Sigmoid colon (tissue), 7 donors: Measurements from ENCODE around the gene COP1. TPM values are rescaled to one million over a fixed set of nuclear protein-coding genes. Genes with fewer than 3 reads are reported as not detected.

ENCODE experiments used
- DNase-seq: peaks from one replicate; pipeline ENCODE4 v3.0.0-alpha.2; 2019
- H3K27ac ChIP-seq, 4 donors: fragments of 200-600 bp; sonication (generic); one replicate each; pipeline ENCODE4 v1.5.1; 2016 to 2019; ENCODE audit warnings: mild to moderate bottlenecking in 1 of 4
- H3K27me3 ChIP-seq, 3 donors: fragments of 200-600 bp; sonication (generic); one replicate each; pipeline ENCODE4 v1.5.1; 2019; ENCODE audit warnings: mild to moderate bottlenecking in 1 of 3
- H3K36me3 ChIP-seq, 4 donors: fragments of 200-600 bp; sonication (generic); one replicate each; pipeline ENCODE4 v1.5.1; 2016 to 2019
- H3K4me1 ChIP-seq, 4 donors: fragments of 200-600 bp; sonication (generic); one replicate each; pipeline ENCODE4 v1.5.1; 2017 to 2019
- H3K4me3 ChIP-seq, 4 donors: fragments of 200-600 bp; sonication (generic); one replicate each; pipeline ENCODE4 v1.5.1; 2017 to 2019; ENCODE audit warnings: mild to moderate bottlenecking in 2 of 4, moderate library complexity in 1 of 4
- H3K9me3 ChIP-seq, 4 donors: fragments of 200-600 bp in 3 of 4; sonication (generic) in 3 of 4; one replicate each; pipeline versions ENCODE4 v1.5.1 to v1.6.1; 2013 to 2019
- EP300 ChIP-seq, 4 donors: sonication (generic); formaldehyde crosslinking; IDR thresholded peaks; one replicate each; pipeline ENCODE4 v1.6.1; 2017; ENCODE audit warnings: antibody characterized with exemption in 4 of 4
- POLR2A ChIP-seq, 2 donors: fragments of 450-650 bp; IDR thresholded peaks; one replicate each; pipeline ENCODE4 v1.6.1; 2016; ENCODE audit warnings: antibody characterized with exemption in 2 of 2, mild to moderate bottlenecking in 2 of 2, moderate library complexity in 2 of 2
- POLR2AphosphoS5 ChIP-seq, 4 donors: sonication (generic); formaldehyde crosslinking; IDR thresholded peaks; one replicate each; pipeline ENCODE4 v1.6.1; 2017; ENCODE audit warnings: antibody characterized with exemption in 4 of 4
- WGBS, 2 donors: extraction: QIAGEN DNeasy Blood & Tissue Kit; methylation state at CpG; one replicate each; pipeline ENCODE4 v1.1.7; 2013; 5-methylcytosine and 5-hydroxymethylcytosine counted together
- intact Hi-C: fragments of 100-400 bp; cut with DNase I; formaldehyde crosslinking; loops from one replicate; pipeline ENCODE4 v1.15.1; 2023
- polyA plus RNA-seq, 3 donors: library from polyadenylated mRNA; stranded (reverse); fragments of 200-250 nt; gene quantifications; one replicate each; pipeline ENCODE4 v1.2.3, GENCODE V29; 2013
- total RNA-seq, 4 donors: library from RNA; depleted of rRNA; stranded (reverse); fragments of >200 nt; gene quantifications; one replicate each; pipeline ENCODE4 v1.1.0, GENCODE V29; 2016
- TF ChIP-seq, protein P1 (sequence below), 4 experiments: fragments of 450-650 bp in 3 of 4; fragments of 200-600 bp in 1 of 4; IDR thresholded peaks; one replicate each; pipeline ENCODE4 v1.5.1; 2016 to 2019; ENCODE audit warnings: antibody characterized with exemption in 4 of 4, mild to moderate bottlenecking in 3 of 4, moderate library complexity in 2 of 4
- donor health status: healthy with polysubstance abuse.
- donor health status: Bipolar disorder and iron deficiency.
- donor health status: healthy.

The COP1 gene
- total and polyA plus RNA-seq, 7 donors = 33.9 to 64.5 (median 55.9) TPM

GRCh38 chr1:176136891-176137290, 70.2 kb downstream of the COP1 start:
- DNase-seq = no peak
- Histone ChIP-seq H3K27ac (no peak overlapping the region), H3K36me3 (no peaks in the 10 kb centered on the region), H3K4me3 (no peak overlapping the region), H3K27me3 (no peaks in the 10 kb centered on the region), H3K4me1 (no peaks in the 10 kb centered on the region), H3K9me3 (no peaks in the 10 kb centered on the region)
- WGBS, 2 donors = 85 to 91% methylated on average over 3 of the region's 3 CpGs
- no peak for TF ChIP-seq POLR2AphosphoS5 (IDR thresholded peaks at IDR 0.05)
- TF ChIP-seq POLR2A (IDR thresholded peaks at IDR 0.05) = no peak
- no peak for TF ChIP-seq EP300 (IDR thresholded peaks at IDR 0.05)
- TF ChIP-seq, protein P1, sequence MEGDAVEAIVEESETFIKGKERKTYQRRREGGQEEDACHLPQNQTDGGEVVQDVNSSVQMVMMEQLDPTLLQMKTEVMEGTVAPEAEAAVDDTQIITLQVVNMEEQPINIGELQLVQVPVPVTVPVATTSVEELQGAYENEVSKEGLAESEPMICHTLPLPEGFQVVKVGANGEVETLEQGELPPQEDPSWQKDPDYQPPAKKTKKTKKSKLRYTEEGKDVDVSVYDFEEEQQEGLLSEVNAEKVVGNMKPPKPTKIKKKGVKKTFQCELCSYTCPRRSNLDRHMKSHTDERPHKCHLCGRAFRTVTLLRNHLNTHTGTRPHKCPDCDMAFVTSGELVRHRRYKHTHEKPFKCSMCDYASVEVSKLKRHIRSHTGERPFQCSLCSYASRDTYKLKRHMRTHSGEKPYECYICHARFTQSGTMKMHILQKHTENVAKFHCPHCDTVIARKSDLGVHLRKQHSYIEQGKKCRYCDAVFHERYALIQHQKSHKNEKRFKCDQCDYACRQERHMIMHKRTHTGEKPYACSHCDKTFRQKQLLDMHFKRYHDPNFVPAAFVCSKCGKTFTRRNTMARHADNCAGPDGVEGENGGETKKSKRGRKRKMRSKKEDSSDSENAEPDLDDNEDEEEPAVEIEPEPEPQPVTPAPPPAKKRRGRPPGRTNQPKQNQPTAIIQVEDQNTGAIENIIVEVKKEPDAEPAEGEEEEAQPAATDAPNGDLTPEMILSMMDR (IDR thresholded peaks at IDR 0.05) = no peak
- intact Hi-C loops = no loop called here

GRCh38 chr1:176134666-176135065, 72.4 kb downstream of the COP1 start:
- Histone ChIP-seq H3K9me3 (no peaks in the 10 kb centered on the region), H3K27me3 (no peaks in the 10 kb centered on the region), H3K27ac (no peak overlapping the region), H3K36me3 (no peaks in the 10 kb centered on the region), H3K4me3 (no peak overlapping the region), H3K4me1 (no peaks in the 10 kb centered on the region)
- intact Hi-C loops = no loop called here
- WGBS, 2 donors = 49 to 73% methylated on average over 2 of the region's 2 CpGs
- DNase-seq = no peak
- TF ChIP-seq POLR2A (IDR thresholded peaks at IDR 0.05) = no peak
- no peak for TF ChIP-seq POLR2AphosphoS5 (IDR thresholded peaks at IDR 0.05)
- TF ChIP-seq, protein P1 (IDR thresholded peaks at IDR 0.05) = no peak
- no peak for TF ChIP-seq EP300 (IDR thresholded peaks at IDR 0.05)

DNA sequence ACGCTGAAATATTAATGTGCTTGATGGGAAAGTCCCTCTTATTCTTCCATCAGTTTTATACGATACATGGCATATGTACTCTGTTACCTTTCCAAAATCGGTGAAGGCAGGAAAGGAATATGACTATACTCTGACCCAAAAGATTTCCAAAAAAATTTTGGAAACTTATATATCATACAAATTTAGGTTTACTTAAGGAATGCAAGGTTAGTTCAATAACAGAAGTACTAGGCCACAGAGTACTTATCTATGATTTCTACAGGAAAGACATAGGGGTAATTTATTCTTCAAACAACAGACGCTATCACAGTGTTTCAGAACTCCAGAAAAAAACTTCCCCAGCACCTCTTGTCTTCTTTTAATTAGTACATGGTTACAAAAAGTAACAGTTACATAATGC, 84.8 kb downstream of the COP1 start:
- DNase-seq = no peak
- 96 to 98% methylated on average over 4 of the region's 4 CpGs for WGBS, 2 donors
- intact Hi-C loops = no loop called here

GRCh38 chr1:176119549-176119948, 87.5 kb downstream of the COP1 start:
- H3K4me1 ChIP-seq = peaks cover 0 to 5% (median 0%) of the 10 kb centered on the region in 4 donors
- no peaks in the 10 kb centered on the region for H3K27me3 ChIP-seq
- no peak overlapping the region for H3K27ac ChIP-seq
- H3K36me3 ChIP-seq = peaks cover 0 to 30% (median 0%) of the 10 kb centered on the region in 4 donors
- H3K4me3 ChIP-seq = no peak overlapping the region
- DNase-seq = no peak
- intact Hi-C loops = no loop called here
- H3K9me3 ChIP-seq = peaks cover 0 to 3% (median 1%) of the 10 kb centered on the region in 4 donors
- TF ChIP-seq POLR2A (IDR thresholded peaks at IDR 0.05) (no peak), POLR2AphosphoS5 (IDR thresholded peaks at IDR 0.05) (no peak), EP300 (IDR thresholded peaks at IDR 0.05) (no peak)
- TF ChIP-seq, protein P1 (IDR thresholded peaks at IDR 0.05) = no peak
- 56 to 73% methylated on average over 1 of the region's 1 CpG for WGBS, 2 donors

More for the DNA sequence above, 84.8 kb downstream of the COP1 start:
- Histone ChIP-seq H3K4me3 (no peak overlapping the region), H3K27me3 (no peaks in the 10 kb centered on the region), H3K36me3 (peaks cover 0 to 16% (median 0%) of the 10 kb centered on the region in 4 donors), H3K4me1 (peaks cover 0 to 5% (median 0%) of the 10 kb centered on the region in 4 donors), H3K9me3 (peaks cover 0 to 3% (median 1%) of the 10 kb centered on the region in 4 donors), H3K27ac (no peak overlapping the region)
- TF ChIP-seq, protein P1 (IDR thresholded peaks at IDR 0.05) = no peak
- TF ChIP-seq POLR2AphosphoS5 (IDR thresholded peaks at IDR 0.05) (no peak), POLR2A (IDR thresholded peaks at IDR 0.05) (no peak), EP300 (IDR thresholded peaks at IDR 0.05) (no peak)

DNA sequence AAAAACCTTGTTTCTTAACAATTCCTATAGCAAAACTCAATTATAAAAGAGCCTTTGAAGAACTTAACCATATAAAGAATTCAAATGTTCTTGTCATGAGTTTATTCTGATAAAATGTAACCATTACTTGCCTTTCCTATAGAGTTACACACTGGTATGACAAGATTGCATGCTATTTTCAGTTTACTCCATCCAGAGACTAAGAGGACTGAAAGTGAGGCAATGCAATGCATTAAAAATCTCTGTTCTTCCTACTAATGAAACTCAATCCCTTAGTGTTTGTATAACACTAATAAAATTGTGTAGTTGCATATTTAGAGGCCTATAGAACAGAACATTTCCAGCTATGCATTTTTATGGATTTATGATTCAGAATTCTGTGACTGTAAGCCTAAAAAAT, 88.1 kb downstream of the COP1 start:
- Histone ChIP-seq H3K9me3 (peaks cover 0 to 3% (median 1%) of the 10 kb centered on the region in 4 donors), H3K27ac (no peak overlapping the region), H3K27me3 (no peaks in the 10 kb centered on the region), H3K36me3 (peaks cover 0 to 33% (median 0%) of the 10 kb centered on the region in 4 donors), H3K4me1 (peaks cover 0 to 5% (median 0%) of the 10 kb centered on the region in 4 donors), H3K4me3 (no peak overlapping the region)
- intact Hi-C loops = no loop called here
- no peak for DNase-seq
- TF ChIP-seq POLR2AphosphoS5 (IDR thresholded peaks at IDR 0.05) (no peak), EP300 (IDR thresholded peaks at IDR 0.05) (no peak), POLR2A (IDR thresholded peaks at IDR 0.05) (no peak)
- TF ChIP-seq, protein P1 (IDR thresholded peaks at IDR 0.05) = no peak
